ENCODE data around the gene AMIGO3.
"Not testable (repeated sequence)": the region's sequence is repeated elsewhere in the genome, so short reads cannot be mapped to it uniquely, and the experiment has no call there.

The AMIGO3 gene

DNA sequence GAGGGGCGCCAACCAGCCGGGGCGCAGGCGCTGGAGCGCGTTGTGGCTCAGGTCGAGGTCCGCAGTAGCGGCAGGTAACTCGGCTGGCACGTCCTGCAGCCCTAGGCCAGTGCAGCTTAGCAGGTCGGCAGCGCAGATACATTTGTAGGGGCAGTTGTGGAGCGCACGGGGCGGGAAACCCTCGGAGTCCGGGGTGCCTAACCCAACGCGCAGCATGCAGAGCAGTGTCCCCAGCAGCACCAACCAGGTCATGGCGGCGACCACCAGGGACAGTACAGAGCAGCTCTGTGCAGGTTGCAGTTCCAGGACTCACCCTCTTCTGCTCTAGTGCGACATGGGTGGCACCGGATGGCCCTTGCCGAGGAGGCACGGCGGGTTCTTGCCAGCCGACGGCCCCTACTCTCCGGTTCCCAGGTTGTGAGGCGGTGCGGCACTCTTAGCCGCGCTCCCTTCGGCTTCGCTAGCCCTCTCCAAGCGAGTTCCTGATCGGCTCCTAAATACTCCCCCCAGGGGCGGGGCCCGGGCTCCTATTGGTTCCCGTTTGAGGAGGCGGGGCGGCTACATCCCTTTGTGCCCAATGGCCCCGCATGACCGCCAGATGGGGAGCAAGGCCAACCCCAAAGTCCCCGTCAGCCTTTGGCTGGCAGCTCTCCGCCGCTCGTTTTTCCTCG is at the start of gene AMIGO3:
Gene AMIGO3, minus strand, starts transcription at position 471 of the 671 bp plus-strand sequence. Its CDS starts 219 bp downstream, at position 252.
- Histone ChIP-seq H3K4me1 (ENCODE audit: insufficient read depth, low read length) (peaks cover 15% of the 10 kb centered on the region), H3K4me3 (ENCODE audit: low read length) (no peak within 1 kb of the TSS), H2AFZ (ENCODE audit: low read depth, low read length) (no peak within 1 kb of the TSS), H3K27me3 (ENCODE audit: insufficient read depth, low read length) (no peaks in the 10 kb centered on the region), H3K36me3 (ENCODE audit: insufficient read depth, low read length) (peaks cover 49% of the 10 kb centered on the region), H3K9me3 (ENCODE audit: low read length) (no peaks in the 10 kb centered on the region)

- Histone ChIP-seq H3K9me3 (ENCODE audit: low read length) (peaks cover 2% of the 10 kb centered on the region), H3K36me3 (ENCODE audit: insufficient read depth, low read length) (peaks cover 11% of the 10 kb centered on the region), H2AFZ (ENCODE audit: low read depth, low read length) (no peak overlapping the region), H3K4me3 (ENCODE audit: low read length) (no peak overlapping the region), H3K4me1 (ENCODE audit: insufficient read depth, low read length) (no peaks in the 10 kb centered on the region), H3K27me3 (ENCODE audit: insufficient read depth, low read length) (no peaks in the 10 kb centered on the region)
Observed at GRCh38 chr3:49763981-49764380, 44.5 kb upstream of the AMIGO3 start.

- H3K4me3 ChIP-seq (ENCODE audit: low read length): no peak overlapping the region
- H3K36me3 ChIP-seq (ENCODE audit: insufficient read depth, low read length): peaks cover 11% of the 10 kb centered on the region
- H3K27me3 ChIP-seq (ENCODE audit: insufficient read depth, low read length): no peaks in the 10 kb centered on the region
- H3K4me1 ChIP-seq (ENCODE audit: insufficient read depth, low read length): no peaks in the 10 kb centered on the region
- H3K9me3 ChIP-seq (ENCODE audit: low read length): peaks cover 2% of the 10 kb centered on the region
- no peak overlapping the region for H2AFZ ChIP-seq (ENCODE audit: low read depth, low read length)
Observed at GRCh38 chr3:49761661-49762060, 42.2 kb upstream of the AMIGO3 start.

GRCh38 chr3:49759226-49759625 is 39.7 kb upstream of the AMIGO3 start:
- H3K4me3 ChIP-seq (ENCODE audit: low read length): no peak overlapping the region
- H3K9me3 ChIP-seq (ENCODE audit: low read length): no peaks in the 10 kb centered on the region
- no peaks in the 10 kb centered on the region for H3K4me1 ChIP-seq (ENCODE audit: insufficient read depth, low read length)
- no peaks in the 10 kb centered on the region for H3K27me3 ChIP-seq (ENCODE audit: insufficient read depth, low read length)
- H3K36me3 ChIP-seq (ENCODE audit: insufficient read depth, low read length): peaks cover 9% of the 10 kb centered on the region
- H2AFZ ChIP-seq (ENCODE audit: low read depth, low read length): no peak overlapping the region

DNA sequence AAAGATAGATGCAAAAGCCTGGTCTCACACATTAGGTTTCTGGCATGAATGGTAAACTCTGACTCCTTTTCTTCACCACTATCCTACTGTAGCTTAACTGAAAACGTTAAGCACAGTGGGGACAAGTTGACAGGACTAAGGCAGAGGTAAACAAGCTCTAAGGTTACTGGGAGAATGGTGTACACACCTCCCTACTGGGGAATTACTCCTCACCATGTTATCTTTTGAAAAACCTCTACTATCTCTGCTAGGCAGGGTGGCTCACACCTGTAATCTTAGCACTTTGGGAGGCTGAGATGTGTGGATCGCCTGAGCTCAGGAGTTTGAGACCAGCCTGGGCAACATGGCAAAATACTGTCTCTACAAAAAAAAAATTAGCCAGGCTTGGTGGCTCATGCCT is 37.7 kb upstream of the AMIGO3 start:
- Histone ChIP-seq H3K4me3 (ENCODE audit: low read length) (no peak overlapping the region), H3K36me3 (ENCODE audit: insufficient read depth, low read length) (peaks cover 9% of the 10 kb centered on the region), H2AFZ (ENCODE audit: low read depth, low read length) (no peak overlapping the region), H3K9me3 (ENCODE audit: low read length) (no peaks in the 10 kb centered on the region), H3K27me3 (ENCODE audit: insufficient read depth, low read length) (no peaks in the 10 kb centered on the region), H3K4me1 (ENCODE audit: insufficient read depth, low read length) (no peaks in the 10 kb centered on the region)

DNA sequence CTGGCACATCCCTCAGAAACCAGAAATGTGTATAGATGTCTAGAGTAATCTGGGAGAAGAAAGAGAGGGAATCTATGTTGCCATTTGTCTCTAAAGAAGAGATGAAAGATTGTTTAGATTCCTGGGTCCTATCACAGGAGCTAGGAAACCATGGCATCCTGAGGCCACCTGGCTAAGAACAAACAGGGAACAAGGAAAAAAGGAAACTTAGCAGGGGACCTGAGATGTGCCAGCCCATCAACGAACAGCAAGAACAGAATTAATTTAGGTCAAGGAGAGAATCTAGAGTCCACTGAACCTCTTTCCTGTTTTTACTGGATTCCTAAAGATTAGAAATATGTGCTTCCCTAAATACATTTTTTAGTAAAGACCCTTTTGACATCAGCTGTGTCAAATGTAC is 36.6 kb upstream of the AMIGO3 start:
- Histone ChIP-seq H2AFZ (ENCODE audit: low read depth, low read length) (no peak overlapping the region), H3K4me1 (ENCODE audit: insufficient read depth, low read length) (no peaks in the 10 kb centered on the region), H3K36me3 (ENCODE audit: insufficient read depth, low read length) (peaks cover 6% of the 10 kb centered on the region), H3K9me3 (ENCODE audit: low read length) (no peaks in the 10 kb centered on the region), H3K27me3 (ENCODE audit: insufficient read depth, low read length) (no peaks in the 10 kb centered on the region), H3K4me3 (ENCODE audit: low read length) (no peak overlapping the region)

DNA sequence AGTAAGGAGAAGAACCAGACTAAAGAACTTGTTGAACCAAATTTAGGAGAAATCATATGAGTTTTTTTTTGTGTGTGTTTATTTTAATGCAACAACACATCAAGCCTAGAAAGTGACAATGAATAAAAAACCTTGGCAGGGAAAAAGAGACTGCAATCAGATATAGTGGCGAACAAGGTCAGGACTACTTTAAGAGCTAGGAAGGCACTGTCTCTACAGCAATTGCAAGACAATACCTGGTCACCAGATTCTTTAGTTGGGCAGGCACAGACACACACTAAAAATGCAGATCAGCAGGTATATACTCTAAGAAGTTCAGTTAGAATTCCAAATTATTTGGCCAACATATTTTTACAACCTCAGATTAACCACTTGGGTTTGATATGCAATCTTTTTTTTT is 35.1 kb upstream of the AMIGO3 start:
- no peaks in the 10 kb centered on the region for H3K4me1 ChIP-seq (ENCODE audit: insufficient read depth, low read length)

GRCh38 chr3:49751501-49751900 is 32.0 kb upstream of the AMIGO3 start:
- Histone ChIP-seq H3K9me3 (ENCODE audit: low read length) (no peaks in the 10 kb centered on the region), H3K4me1 (ENCODE audit: insufficient read depth, low read length) (peaks cover 5% of the 10 kb centered on the region), H3K4me3 (ENCODE audit: low read length) (no peak overlapping the region), H3K27me3 (ENCODE audit: insufficient read depth, low read length) (no peaks in the 10 kb centered on the region), H2AFZ (ENCODE audit: low read depth, low read length) (no peak overlapping the region), H3K36me3 (ENCODE audit: insufficient read depth, low read length) (peaks cover 21% of the 10 kb centered on the region)

More for the DNA sequence above, 35.1 kb upstream of the AMIGO3 start:
- H3K36me3 ChIP-seq (ENCODE audit: insufficient read depth, low read length): peaks cover 11% of the 10 kb centered on the region
- H2AFZ ChIP-seq (ENCODE audit: low read depth, low read length): no peak overlapping the region
- no peaks in the 10 kb centered on the region for H3K27me3 ChIP-seq (ENCODE audit: insufficient read depth, low read length)
- H3K9me3 ChIP-seq (ENCODE audit: low read length): no peaks in the 10 kb centered on the region
- H3K4me3 ChIP-seq (ENCODE audit: low read length): no peak overlapping the region

DNA sequence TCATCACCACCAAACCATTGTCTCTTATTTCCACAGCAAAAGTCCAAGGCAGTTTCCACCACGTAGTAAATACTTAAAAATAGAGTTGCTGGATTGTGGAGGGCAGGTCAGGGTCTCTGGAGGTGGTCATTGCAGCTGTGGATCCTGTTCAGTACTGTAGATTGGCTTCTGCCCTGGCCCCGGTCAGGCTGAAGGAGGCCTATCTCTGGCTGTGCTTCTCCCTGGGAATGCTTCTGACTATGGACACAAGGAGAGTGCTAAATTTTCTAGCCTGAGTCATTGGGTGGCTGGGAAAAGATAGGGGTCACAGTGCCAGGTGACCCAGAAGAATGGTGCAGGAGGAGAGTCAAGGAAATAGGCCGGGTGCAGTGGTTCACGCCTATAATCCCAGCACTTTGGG is 30.6 kb upstream of the AMIGO3 start:
- H3K4me3 ChIP-seq (ENCODE audit: low read length): no peak overlapping the region
- peaks cover 5% of the 10 kb centered on the region for H3K4me1 ChIP-seq (ENCODE audit: insufficient read depth, low read length)
- no peaks in the 10 kb centered on the region for H3K27me3 ChIP-seq (ENCODE audit: insufficient read depth, low read length)
- no peak overlapping the region for H2AFZ ChIP-seq (ENCODE audit: low read depth, low read length)
- no peaks in the 10 kb centered on the region for H3K9me3 ChIP-seq (ENCODE audit: low read length)
- peaks cover 30% of the 10 kb centered on the region for H3K36me3 ChIP-seq (ENCODE audit: insufficient read depth, low read length)

DNA sequence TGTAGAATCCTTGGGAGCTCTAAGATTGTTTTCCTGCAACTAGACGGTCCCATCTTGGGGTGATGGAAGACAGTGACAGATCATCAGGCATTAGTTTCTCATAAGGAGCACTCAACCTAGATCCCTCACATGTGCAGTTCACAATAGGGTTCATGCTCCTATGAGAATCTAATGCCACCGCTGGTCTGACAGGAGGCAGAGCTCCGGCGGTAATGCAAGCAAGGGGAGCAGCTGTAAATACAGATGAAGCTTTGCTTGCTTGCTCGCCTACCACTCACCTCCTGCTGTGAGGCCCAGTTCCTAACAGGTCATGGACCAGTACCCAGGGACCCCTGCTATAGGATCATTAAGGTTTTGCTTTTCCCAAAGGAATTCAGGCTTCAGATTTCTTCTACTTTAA is 29.4 kb upstream of the AMIGO3 start:
- H3K36me3 ChIP-seq (ENCODE audit: insufficient read depth, low read length): peaks cover 35% of the 10 kb centered on the region
- not testable (repeated sequence) for H3K9me3 ChIP-seq (ENCODE audit: low read length)

DNA sequence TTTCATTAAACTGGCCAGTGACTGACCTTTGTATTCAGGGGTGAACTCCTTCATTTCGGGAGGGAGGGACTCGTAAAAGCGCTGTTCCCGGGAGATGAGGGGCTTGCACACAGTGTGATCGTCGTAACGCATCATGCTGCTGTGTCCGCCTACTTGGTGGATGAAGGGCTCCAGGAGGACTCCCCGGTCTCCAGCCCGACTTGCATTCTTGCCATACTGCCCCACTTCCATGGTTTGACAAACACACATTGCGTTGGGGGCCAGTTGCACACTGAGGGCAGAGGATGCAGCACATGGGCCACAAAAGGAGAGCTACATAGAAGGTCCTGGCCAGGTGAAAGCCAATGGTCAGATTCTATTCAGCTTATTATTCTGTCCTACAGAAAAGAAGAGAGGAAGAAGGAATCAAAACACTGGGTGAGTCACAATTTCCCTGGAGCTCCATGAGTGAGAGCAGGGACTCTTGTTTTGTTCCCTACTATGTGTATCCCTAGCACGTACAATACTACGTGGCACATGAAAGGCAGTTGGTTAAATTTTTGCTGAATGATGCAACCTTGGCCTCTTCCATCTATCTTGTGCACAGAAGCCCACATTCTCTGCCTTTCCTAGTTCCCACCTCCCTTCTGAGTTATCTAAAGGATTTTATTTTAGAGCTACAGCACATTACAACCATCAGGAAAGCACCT is 28.5 kb upstream of the AMIGO3 start:
- no peaks in the 10 kb centered on the region for H3K9me3 ChIP-seq (ENCODE audit: low read length)
- no peak overlapping the region for H2AFZ ChIP-seq (ENCODE audit: low read depth, low read length)
- H3K4me3 ChIP-seq (ENCODE audit: low read length): no peak overlapping the region
- peaks cover 41% of the 10 kb centered on the region for H3K36me3 ChIP-seq (ENCODE audit: insufficient read depth, low read length)
- H3K27me3 ChIP-seq (ENCODE audit: insufficient read depth, low read length): no peaks in the 10 kb centered on the region
- peaks cover 5% of the 10 kb centered on the region for H3K4me1 ChIP-seq (ENCODE audit: insufficient read depth, low read length)

More for the DNA sequence above, 29.4 kb upstream of the AMIGO3 start:
- H3K27me3 ChIP-seq (ENCODE audit: insufficient read depth, low read length); H3K4me3 ChIP-seq (ENCODE audit: low read length); H2AFZ ChIP-seq (ENCODE audit: low read depth, low read length); H3K4me1 ChIP-seq (ENCODE audit: insufficient read depth, low read length): not testable (repeated sequence)

- Histone ChIP-seq H3K36me3 (ENCODE audit: insufficient read depth, low read length) (peaks cover 44% of the 10 kb centered on the region), H3K4me3 (ENCODE audit: low read length) (no peak overlapping the region), H3K4me1 (ENCODE audit: insufficient read depth, low read length) (peaks cover 5% of the 10 kb centered on the region), H2AFZ (ENCODE audit: low read depth, low read length) (no peak overlapping the region), H3K9me3 (ENCODE audit: low read length) (no peaks in the 10 kb centered on the region), H3K27me3 (ENCODE audit: insufficient read depth, low read length) (no peaks in the 10 kb centered on the region)
Observed at GRCh38 chr3:49745986-49746385, 26.5 kb upstream of the AMIGO3 start.

DNA sequence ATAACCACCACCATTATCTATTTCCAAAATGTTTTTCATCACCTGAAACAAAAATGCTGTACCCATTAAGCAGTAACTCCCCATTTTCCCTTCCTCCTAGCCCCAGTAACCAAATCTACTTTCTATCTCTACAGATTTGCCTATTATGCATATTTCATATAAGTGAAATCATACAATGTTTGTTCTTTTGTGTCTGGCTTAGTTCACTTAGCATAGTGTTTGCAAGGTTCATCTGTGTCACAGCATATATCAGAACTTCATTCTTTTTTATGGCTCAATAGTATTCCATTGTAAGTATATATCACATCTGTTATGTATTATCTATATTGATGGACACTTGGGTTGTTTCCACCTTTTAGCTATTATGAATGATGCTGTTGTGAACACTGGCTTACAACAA is 20.9 kb upstream of the AMIGO3 start:
- no peak overlapping the region for H3K4me3 ChIP-seq (ENCODE audit: low read length)
- peaks cover 43% of the 10 kb centered on the region for H3K36me3 ChIP-seq (ENCODE audit: insufficient read depth, low read length)
- H2AFZ ChIP-seq (ENCODE audit: low read depth, low read length): no peak overlapping the region
- no peaks in the 10 kb centered on the region for H3K9me3 ChIP-seq (ENCODE audit: low read length)
- H3K4me1 ChIP-seq (ENCODE audit: insufficient read depth, low read length): no peaks in the 10 kb centered on the region
- no peaks in the 10 kb centered on the region for H3K27me3 ChIP-seq (ENCODE audit: insufficient read depth, low read length)
